GM12891 (cell line): ENCODE measurements around the gene RBMS3.

ENCODE experiments used
- PAX5 ChIP-seq: IDR thresholded peaks from 2 replicates; pipeline ENCODE4 v1.6.1; 2011; ENCODE audit warnings: low read length, moderate library complexity, mild to moderate bottlenecking; ENCODE audit not compliant: insufficient read depth, severe bottlenecking
- POLR2A ChIP-seq: IDR thresholded peaks from 2 replicates; pipeline ENCODE4 v1.6.1; 2011; ENCODE audit warnings: low read depth, low read length, control low read depth
- POLR2AphosphoS5 ChIP-seq: IDR thresholded peaks from 2 replicates; pipeline ENCODE4 v1.6.1; 2011; ENCODE audit warnings: low read depth, low read length, control low read depth
- POU2F2 ChIP-seq: IDR thresholded peaks from 2 replicates; pipeline ENCODE4 v1.6.1; 2011; ENCODE audit warnings: low read depth, mild to moderate bottlenecking, control low read depth, low read length, moderate library complexity
- SPI1 ChIP-seq: IDR thresholded peaks from 2 replicates; pipeline ENCODE4 v1.6.1; 2011; ENCODE audit warnings: low read depth, low read length, control low read depth
- TAF1 ChIP-seq: IDR thresholded peaks from 2 replicates; pipeline ENCODE4 v1.6.1; 2011; ENCODE audit warnings: low read depth, low read length, control low read depth

DNA sequence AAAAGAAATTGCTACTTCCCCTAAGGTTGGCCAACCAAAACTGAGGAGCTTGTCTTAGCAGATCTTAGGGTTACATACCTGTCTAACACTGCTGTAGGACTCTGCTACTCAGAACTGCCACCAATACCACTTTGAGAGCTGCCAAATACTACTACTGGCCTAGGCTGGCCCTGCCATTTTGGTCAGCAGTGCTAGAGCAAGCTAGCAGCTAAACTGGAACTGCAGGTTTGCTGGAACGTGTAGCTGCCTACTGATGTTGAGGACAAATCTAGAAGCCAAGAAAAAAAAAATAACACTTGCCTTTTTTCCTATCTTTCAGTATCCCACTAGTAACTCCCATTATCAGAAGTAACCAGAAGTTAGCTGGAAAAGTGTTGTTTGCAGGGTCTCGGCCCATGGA, 387.4 kb downstream of the RBMS3 start:
- no peak for TF ChIP-seq POLR2AphosphoS5
- no peak for TF ChIP-seq POLR2A
- no peak for TF ChIP-seq PAX5
- TF ChIP-seq TAF1: no peak
- TF ChIP-seq SPI1: no peak
- no peak for TF ChIP-seq POU2F2
